IPS-NIHi7 (cell line): Measurements from ENCODE around the gene BDNF.

Experiments
- DNase-seq: peaks from one replicate; pipeline ENCODE4 v3.0.0; 2012; ENCODE audit warnings: mixed read lengths; ENCODE audit errors: extremely low spot score

The BDNF gene

GRCh38 chr11:27705873-27706820 lies 5.9 kb upstream of the BDNF start:
- peak; percentile 76 for DNase-seq

- DNase-seq, result no peak
Measured at GRCh38 chr11:27703481-27703880, 3.2 kb upstream of the BDNF start.

DNA sequence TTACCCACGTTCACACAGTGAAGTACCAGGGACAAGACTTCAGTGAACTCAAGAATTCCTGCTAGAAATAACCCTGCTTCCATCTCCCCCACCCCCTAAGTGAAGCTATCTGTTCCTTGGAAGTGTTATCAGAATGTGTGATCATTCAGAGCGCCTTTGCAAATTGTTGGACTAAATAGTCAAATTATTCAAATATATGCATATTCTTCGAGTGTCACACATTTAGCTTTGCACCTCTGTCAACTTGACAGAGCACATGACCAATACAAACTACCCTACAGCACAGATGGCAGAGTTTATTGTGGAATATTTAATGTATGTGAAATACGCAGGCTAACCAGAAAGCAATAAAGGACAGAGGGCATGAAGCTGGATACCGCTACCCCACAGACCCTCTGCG lies 2.6 kb upstream of the BDNF start:
- DNase-seq, result no peak

GRCh38 chr11:27701355-27702105 lies 1.3 kb upstream of the BDNF start:
- DNase-seq, result no peak

DNA sequence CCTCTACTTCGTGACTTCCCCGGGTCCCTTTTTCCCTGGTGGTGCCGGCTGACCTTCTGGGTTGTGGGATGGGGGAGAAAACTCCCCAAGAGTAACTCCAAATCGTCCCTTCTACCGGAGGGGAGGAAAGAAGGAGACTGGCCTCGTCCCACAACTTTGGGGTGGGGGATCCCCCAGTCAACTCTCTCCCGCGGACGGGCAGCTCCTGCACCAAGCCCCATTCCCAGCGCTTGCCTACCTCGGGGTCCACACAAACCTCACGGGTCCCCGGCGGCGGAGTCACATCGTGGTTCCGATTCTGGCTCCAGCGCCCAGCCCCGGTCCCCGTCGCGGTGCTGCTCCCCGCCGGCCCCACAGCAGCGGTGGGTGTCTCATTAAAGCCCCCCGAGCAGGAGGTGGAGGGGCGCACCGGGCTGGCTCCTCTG lies 317 bp downstream of the BDNF start:
- no peak for DNase-seq

DNA sequence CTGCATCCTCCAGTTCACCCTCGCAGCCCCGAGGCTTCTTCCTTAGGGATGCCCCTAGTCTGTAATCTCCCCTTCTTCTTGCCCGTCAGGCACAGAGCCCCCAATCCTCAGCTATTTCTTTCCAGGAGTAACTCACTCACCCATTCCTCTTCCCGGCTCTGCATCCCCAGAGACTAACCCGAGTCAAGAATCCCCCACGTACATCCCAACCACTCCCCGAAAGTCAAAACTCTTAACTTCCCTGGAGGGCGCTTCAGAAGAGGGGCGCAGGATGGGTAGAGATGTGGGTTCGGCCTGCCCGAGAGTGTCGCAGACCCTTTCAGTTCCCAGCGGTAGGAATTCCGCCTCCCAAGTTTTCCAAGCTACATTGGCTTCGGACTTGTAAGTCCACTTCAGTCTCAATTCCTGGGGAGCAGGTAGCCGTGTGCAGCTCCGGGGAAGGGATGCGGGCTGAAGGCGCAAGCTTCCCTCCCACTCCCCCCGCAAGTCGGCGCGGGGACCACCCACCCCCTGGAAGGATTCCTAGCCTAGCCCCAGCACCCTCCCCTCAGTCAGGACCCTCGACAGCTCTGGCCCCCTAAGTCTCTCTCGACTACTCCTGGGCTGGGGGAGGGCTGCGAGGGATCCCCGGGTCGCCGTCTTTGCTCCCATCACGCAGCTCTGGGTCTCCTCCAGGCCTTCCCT lies 871 bp downstream of the BDNF start:
- DNase-seq, result peak; percentile 22

DNA sequence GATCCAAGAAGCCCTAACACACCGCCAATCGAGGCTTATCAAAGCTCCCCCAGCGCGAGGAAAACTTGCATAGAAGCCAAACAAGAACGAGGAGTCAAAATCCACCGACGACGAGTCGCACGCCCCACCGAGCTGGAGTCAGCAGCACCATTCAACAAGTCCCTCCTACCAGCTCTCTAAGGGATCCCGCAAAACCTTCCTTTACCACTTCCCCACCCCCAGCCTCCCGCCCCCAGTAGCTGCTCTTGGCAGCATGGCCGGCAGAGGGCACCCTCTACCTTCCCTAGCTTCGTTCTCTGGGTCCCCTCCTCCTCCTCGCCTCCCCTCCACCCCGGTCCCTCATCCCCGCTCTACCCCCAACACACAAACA lies 1.4 kb downstream of the BDNF start:
- DNase-seq, result peak; percentile 86

- DNase-seq, result no peak
Measured at GRCh38 chr11:27697679-27698275, 2.5 kb downstream of the BDNF start.

- no peak for DNase-seq
Measured at GRCh38 chr11:27696961-27697360, 3.3 kb downstream of the BDNF start.

- no peak for DNase-seq
Measured at GRCh38 chr11:27696115-27696514, 4.1 kb downstream of the BDNF start.

GRCh38 chr11:27694992-27695391 lies 5.3 kb downstream of the BDNF start:
- DNase-seq, result no peak

DNA sequence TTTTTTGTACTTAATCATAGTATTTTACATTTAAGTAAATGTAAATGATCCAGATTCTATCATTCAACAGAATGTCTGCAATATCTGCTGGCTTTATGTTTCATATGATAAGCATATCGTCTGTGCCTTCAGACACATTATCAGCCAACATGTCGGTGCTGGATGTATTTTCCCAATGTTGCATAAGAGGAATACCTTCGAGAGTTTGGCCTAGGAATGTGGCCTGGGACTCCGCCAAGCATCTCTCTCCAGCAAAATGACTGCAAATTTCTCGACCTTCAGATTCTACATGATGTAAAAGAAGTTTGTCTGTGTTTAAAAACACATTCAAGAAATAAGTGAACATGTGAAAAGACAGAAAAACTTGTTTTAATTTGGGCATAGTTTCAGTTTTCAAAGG lies 6.9 kb downstream of the BDNF start:
- no peak for DNase-seq

- DNase-seq, result no peak
Measured at GRCh38 chr11:27692781-27693180, 7.5 kb downstream of the BDNF start.

DNA sequence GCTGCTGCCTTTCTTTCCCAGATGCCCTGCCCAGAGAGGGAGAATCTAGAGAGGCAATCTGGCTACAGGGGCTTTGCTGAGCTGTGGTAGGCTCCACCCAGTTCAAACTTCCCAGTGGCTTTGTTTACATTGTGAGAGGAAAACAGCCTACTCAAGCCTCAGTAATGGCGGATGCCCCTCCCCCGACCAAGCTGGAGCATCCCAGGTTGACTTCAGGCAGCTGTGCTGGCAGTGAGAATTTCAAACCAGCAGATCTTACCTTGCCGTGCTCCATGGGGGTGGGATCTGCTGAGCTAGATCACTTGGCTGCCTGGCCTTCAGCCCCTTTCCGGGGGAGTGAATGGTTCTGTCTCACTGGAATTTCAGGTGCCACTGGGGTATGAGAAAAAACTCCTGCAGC lies 12.2 kb downstream of the BDNF start:
- no peak for DNase-seq

DNA sequence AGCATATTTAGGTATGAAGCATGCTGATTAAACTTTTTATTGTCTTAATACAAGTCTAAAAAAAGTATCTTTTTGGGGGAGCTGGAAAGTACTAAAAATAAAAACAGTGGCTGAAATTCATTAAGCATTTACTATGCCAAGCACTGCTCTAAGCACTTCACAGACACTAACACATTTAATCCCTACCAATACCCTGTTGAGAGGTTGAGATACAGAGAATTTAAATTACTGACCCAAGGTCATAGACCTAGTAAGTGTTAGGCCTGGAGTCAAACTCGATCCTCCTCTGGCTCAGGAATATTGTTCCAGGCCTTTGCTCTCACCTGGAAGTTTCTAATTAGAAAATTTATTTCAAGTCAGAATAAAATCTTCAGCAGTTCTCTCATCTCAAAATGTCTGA lies 18.6 kb downstream of the BDNF start:
- no peak for DNase-seq

DNA sequence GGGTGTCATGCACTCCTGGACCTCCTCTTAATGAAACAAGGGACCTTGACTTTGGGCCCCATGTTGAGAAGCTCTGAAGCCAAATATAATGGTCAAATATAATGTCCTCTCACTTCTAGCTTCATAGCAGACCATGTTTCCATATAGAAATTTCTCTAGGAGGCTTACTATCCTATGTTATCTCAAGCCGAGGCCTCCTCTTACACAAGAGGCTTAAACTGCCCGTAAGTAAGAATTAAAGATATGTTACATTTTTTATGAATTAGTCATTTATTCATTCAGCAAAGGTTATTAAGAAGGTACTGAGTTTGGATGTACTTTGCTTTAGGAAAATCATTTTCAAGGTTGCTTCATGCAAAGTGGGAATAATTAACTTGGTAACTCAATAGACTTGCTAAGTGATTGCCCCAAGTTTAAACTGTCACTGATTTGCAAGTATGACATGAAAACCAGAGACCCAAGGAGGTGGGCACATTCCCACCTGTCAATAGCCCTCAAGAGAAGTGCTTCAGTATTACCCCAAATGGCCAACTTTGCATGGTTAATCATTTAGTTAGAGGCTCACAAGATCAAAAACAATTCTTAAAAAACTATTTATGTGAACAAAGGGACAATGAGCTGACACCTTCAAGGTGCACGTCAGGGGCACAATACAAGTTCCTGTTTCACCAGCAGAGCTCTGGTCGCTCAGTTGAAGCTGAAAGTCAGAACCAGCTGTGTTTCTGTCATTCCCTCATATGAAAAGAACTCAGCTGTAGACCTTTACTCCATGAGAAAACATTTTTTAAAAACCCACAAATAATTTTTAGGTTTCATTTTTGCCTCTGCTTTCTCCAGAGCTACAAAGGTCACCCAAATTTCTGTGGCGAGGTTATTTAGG lies 20.9 kb downstream of the BDNF start:
- DNase-seq, result no peak

GRCh38 chr11:27678242-27678641 lies 22.0 kb downstream of the BDNF start:
- DNase-seq, result no peak

DNA sequence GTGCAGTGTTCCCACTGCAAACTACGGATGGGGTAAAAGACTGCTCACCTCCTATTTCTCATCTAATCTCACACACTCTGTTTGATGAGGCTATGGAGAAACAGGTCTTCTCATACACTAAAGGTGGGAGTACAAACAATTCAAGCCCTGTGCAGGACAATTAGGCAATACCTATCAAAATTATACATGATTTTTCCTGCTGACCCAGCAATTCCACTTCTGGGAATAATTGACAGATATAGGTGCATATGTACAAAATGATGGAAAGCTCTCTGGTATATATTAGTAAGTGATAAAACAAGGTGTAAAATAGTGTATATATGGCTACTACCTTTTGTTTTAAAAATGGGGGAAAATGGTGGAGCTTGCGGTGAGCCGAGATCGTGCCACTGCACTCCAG lies 23.1 kb downstream of the BDNF start:
- DNase-seq, result no peak

- no peak for DNase-seq
Measured at GRCh38 chr11:27673979-27674663, 26.1 kb downstream of the BDNF start.

DNA sequence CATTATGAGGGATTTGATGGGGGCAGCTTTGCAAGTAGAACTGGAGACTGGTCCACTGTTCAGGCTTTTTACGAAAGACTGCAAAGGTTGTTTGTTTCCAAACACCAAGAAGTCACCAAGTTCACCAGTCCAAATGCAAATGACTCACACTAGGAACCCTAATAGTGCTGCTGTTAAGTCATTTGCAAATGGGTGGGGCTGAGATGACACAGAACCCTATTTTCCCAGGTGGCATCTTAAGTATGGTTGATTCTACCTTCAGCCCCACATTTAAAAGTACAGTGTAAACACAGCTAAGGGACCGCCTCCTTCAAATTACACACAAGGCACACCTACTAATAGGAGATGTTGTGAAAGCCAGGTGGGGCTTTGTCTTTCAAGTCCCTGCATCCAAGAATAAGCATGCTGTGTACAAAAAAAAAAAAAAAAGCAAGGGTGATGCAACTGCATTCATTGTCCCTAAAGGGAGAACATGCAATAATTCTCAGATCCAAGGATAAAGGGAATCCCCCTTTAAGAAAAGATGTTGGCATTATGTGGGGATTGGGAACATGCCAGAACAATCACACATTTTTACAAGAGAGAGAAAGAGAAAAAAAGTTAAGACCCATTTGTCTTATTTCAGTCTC lies 27.3 kb downstream of the BDNF start:
- DNase-seq, result no peak
